HCT116 (cell line): ENCODE measurements around the gene CPNE9. TPM values are rescaled to one million over a fixed set of nuclear protein-coding genes. Genes with fewer than 3 reads are reported as not detected.

ENCODE experiments used
- CEBPB ChIP-seq: IDR thresholded peaks from 2 replicates; pipeline ENCODE4 v1.6.1; 2012; ENCODE audit warnings: low read depth
- MAX ChIP-seq: IDR thresholded peaks from 2 replicates; pipeline ENCODE4 v1.6.1; 2012
- POLR2A ChIP-seq: IDR thresholded peaks from 2 replicates; pipeline ENCODE4 v1.7.0; 2011; ENCODE audit warnings: borderline replicate concordance; ENCODE audit not compliant: insufficient read depth, insufficient read length; ENCODE audit errors: extremely low read depth
- RAD21 ChIP-seq: IDR thresholded peaks from 2 replicates; pipeline ENCODE4 v1.6.1; 2012; ENCODE audit warnings: low read depth, mild to moderate bottlenecking
- REST ChIP-seq: IDR thresholded peaks from 2 replicates; pipeline ENCODE4 v1.6.1; 2012; ENCODE audit warnings: low read depth
- SRF ChIP-seq: IDR thresholded peaks from 2 replicates; pipeline ENCODE4 v1.6.1; 2012; ENCODE audit warnings: low read depth
- YY1 ChIP-seq: IDR thresholded peaks from 2 replicates; pipeline ENCODE4 v1.6.1; 2011; ENCODE audit warnings: low read length, low read depth, moderate library complexity, mild to moderate bottlenecking; ENCODE audit not compliant: insufficient replicate concordance; ENCODE audit errors: extremely low read depth
- ZBTB33 ChIP-seq: IDR thresholded peaks from 2 replicates; pipeline ENCODE4 v1.6.1; 2011; ENCODE audit warnings: mild to moderate bottlenecking, low read length, moderate library complexity; ENCODE audit not compliant: insufficient replicate concordance; ENCODE audit errors: extremely low read depth
- total RNA-seq: library from RNA; stranded (reverse); gene quantifications from one replicate; pipeline ENCODE4 v1.2.1, GENCODE V29; 2021; ENCODE audit not compliant: unreplicated experiment

CPNE9 gene
- total RNA-seq, 1 experiment from 2014 or later, result 0.98 TPM

GRCh38 chr3:9715764-9716437, 12.3 kb downstream of the CPNE9 start (continued):
- TF ChIP-seq ZBTB33 (no peak), MAX (peak; percentile 68), RAD21 (peak; percentile 99), YY1 (no peak), SRF (peak; percentile 63), REST (no peak), CEBPB (peak; percentile 86), POLR2A (no peak)
